HepG2 (cell line): Measurements from ENCODE around the gene CSDE1. TPM values are rescaled to one million over a fixed set of nuclear protein-coding genes. Genes with fewer than 3 reads are reported as not detected.

Source experiments
- ARNTL ChIP-seq: sonication (generic); formaldehyde crosslinking; IDR thresholded peaks from 2 replicates; pipeline ENCODE4 v1.4.0; 2020; ENCODE audit warnings: mild to moderate bottlenecking, missing genetic modification reagents
- ATAD3A ChIP-seq: sonication (generic); formaldehyde crosslinking; IDR thresholded peaks from 2 replicates; pipeline ENCODE4 v1.4.0; 2020; ENCODE audit warnings: missing genetic modification reagents
- CHCHD3 ChIP-seq: sonication (generic); formaldehyde crosslinking; IDR thresholded peaks from 2 replicates; pipeline ENCODE4 v1.8.0; 2022; ENCODE audit warnings: mild to moderate bottlenecking, missing genetic modification reagents, moderate library complexity
- ELF1 ChIP-seq: sonication (generic); formaldehyde crosslinking; IDR thresholded peaks from 2 replicates; pipeline ENCODE4 v1.4.0; 2020; ENCODE audit warnings: missing genetic modification reagents
- GABPA ChIP-seq, 2 experiments: IDR thresholded peaks; 2 replicates each; pipeline ENCODE4 v1.6.1; 2011 to 2016; ENCODE audit warnings: low read depth in 2 of 2, low read length in 1 of 2, missing biosample characterization in 1 of 2, missing genetic modification characterization in 1 of 2
- HDAC2 ChIP-seq: sonication (generic); formaldehyde crosslinking; IDR thresholded peaks from 2 replicates; pipeline ENCODE4 v1.4.0; 2020; ENCODE audit warnings: missing genetic modification reagents
- MAZ ChIP-seq, 2 experiments: sonication (generic) in 1 of 2; formaldehyde crosslinking in 1 of 2; IDR thresholded peaks; 2 replicates each; pipeline versions ENCODE4 v1.5.0 to v1.6.1; 2012 to 2020; ENCODE audit warnings: low read depth in 2 of 2, mild to moderate bottlenecking in 2 of 2, borderline replicate concordance in 1 of 2, improper control_type of control experiment in 1 of 2, low read length in 1 of 2, missing genetic modification reagents in 1 of 2, moderate library complexity in 1 of 2
- NFRKB ChIP-seq: fragments of 450-650 bp; IDR thresholded peaks from 2 replicates; pipeline ENCODE4 v1.6.1; 2017
- SETDB1 ChIP-seq: sonication (generic); formaldehyde crosslinking; IDR thresholded peaks from 2 replicates; pipeline ENCODE4 v1.5.1; 2020; ENCODE audit warnings: missing genetic modification reagents, mild to moderate bottlenecking, borderline replicate concordance
- SOX6 ChIP-seq, 2 experiments: fragments of 450-650 bp in 1 of 2; sonication (generic) in 1 of 2; formaldehyde crosslinking in 1 of 2; IDR thresholded peaks; 2 replicates each; pipeline versions ENCODE4 v1.4.0 to v1.6.1; 2017 to 2020; ENCODE audit warnings: antibody characterized with exemption in 1 of 2, mild to moderate bottlenecking in 1 of 2, missing genetic modification reagents in 1 of 2
- TAF15 ChIP-seq: fragments of 200-400 bp; formaldehyde crosslinking; IDR thresholded peaks from one replicate; pipeline ENCODE4 v1.6.1; 2018; ENCODE audit warnings: mild to moderate bottlenecking, low read depth, low read length; ENCODE audit not compliant: poor library complexity, severe bottlenecking
- THYN1 ChIP-seq: sonication (generic); formaldehyde crosslinking; IDR thresholded peaks from 2 replicates; pipeline ENCODE4 v1.8.1; 2023; ENCODE audit warnings: low read depth, mild to moderate bottlenecking, moderate library complexity, missing genetic modification reagents, borderline replicate concordance
- XBP1 ChIP-seq: sonication (generic); formaldehyde crosslinking; IDR thresholded peaks from 2 replicates; pipeline ENCODE4 v1.5.0; 2020; ENCODE audit warnings: missing genetic modification reagents
- ZFP90 ChIP-seq: sonication (generic); formaldehyde crosslinking; IDR thresholded peaks from 2 replicates; pipeline ENCODE4 v1.8.0; 2022; ENCODE audit warnings: missing genetic modification reagents, mild to moderate bottlenecking, inconsistent platforms, borderline replicate concordance
- ZMAT3 ChIP-seq: sonication (generic); formaldehyde crosslinking; conservative IDR thresholded peaks from 2 replicates; pipeline ENCODE4 v1.7.0; 2021; ENCODE audit warnings: missing genetic modification reagents
- ZNF232 ChIP-seq: sonication (generic); formaldehyde crosslinking; IDR thresholded peaks from 2 replicates; pipeline ENCODE4 v1.4.0; 2020; ENCODE audit warnings: missing genetic modification reagents, borderline replicate concordance
- ZNF253 ChIP-seq: sonication (generic); formaldehyde crosslinking; IDR thresholded peaks from 2 replicates; pipeline ENCODE4 v1.8.0; 2022; ENCODE audit warnings: mild to moderate bottlenecking, missing genetic modification reagents, borderline replicate concordance
- ZNF33A ChIP-seq: sonication (generic); formaldehyde crosslinking; IDR thresholded peaks from 2 replicates; pipeline ENCODE4 v1.5.1; 2020; ENCODE audit warnings: missing genetic modification reagents, mild to moderate bottlenecking, moderate library complexity, borderline replicate concordance
- ZNF501 ChIP-seq: sonication (generic); formaldehyde crosslinking; IDR thresholded peaks from 2 replicates; pipeline ENCODE4 v1.5.1; 2020; ENCODE audit warnings: mild to moderate bottlenecking, moderate library complexity, missing genetic modification reagents
- ZNF510 ChIP-seq: sonication (generic); formaldehyde crosslinking; IDR thresholded peaks from 2 replicates; pipeline ENCODE4 v1.4.0; 2020; ENCODE audit warnings: low read depth, mild to moderate bottlenecking, missing genetic modification reagents
- ZNF546 ChIP-seq: sonication (generic); formaldehyde crosslinking; conservative IDR thresholded peaks from 2 replicates; pipeline ENCODE4 v1.8.1; 2023; ENCODE audit warnings: mild to moderate bottlenecking, missing genetic modification reagents
- ZNF713 ChIP-seq: sonication (generic); formaldehyde crosslinking; IDR thresholded peaks from 2 replicates; pipeline ENCODE4 v1.4.0; 2020; ENCODE audit warnings: mild to moderate bottlenecking, missing genetic modification reagents
- ZNF749 ChIP-seq: sonication (generic); formaldehyde crosslinking; IDR thresholded peaks from 2 replicates; pipeline ENCODE4 v1.8.0; 2022; ENCODE audit warnings: mild to moderate bottlenecking, missing genetic modification reagents, moderate library complexity, borderline replicate concordance
- polyA plus RNA-seq, 8 experiments: library from polyadenylated mRNA; depleted of rRNA in 3 of 8; stranded (reverse) in 7 of 8; unstranded in 1 of 8; fragments of >200 nt; fragmentation: Illumina TruSeq in 4 of 8; extraction: Trizol in 4 of 8; gene quantifications; 2 replicates each; pipeline versions ENCODE4 v1.2.1 to v1.2.3, GENCODE V29; 2011 to 2016; ENCODE audit warnings: low read depth in 4 of 8, missing spikeins in 1 of 8, mixed read lengths in 1 of 8; ENCODE audit not compliant: insufficient read depth in 1 of 8
- total RNA-seq, 5 experiments: library from RNA; depleted of rRNA; stranded (reverse); fragments of >200 nt; fragmentation: Illumina TruSeq; extraction: Trizol; gene quantifications; 2 replicates each; pipeline ENCODE4 v1.2.3, GENCODE V29; 2016; ENCODE audit warnings: low read depth in 1 of 5
- TF ChIP-seq, protein P1 (sequence below): sonication (generic); formaldehyde crosslinking; IDR thresholded peaks from 2 replicates; pipeline ENCODE4 v1.4.0; 2020; ENCODE audit warnings: missing genetic modification reagents
- TF ChIP-seq, protein P2 (sequence below): IDR thresholded peaks from 2 replicates; pipeline ENCODE4 v1.6.1; 2016; ENCODE audit warnings: missing compliant biosample characterization, missing genetic modification reagents, borderline replicate concordance
- TF ChIP-seq, protein P3 (sequence below): sonication (generic); formaldehyde crosslinking; IDR thresholded peaks from 2 replicates; pipeline ENCODE4 v1.4.0; 2020; ENCODE audit warnings: missing genetic modification reagents, borderline replicate concordance

Gene CSDE1
- total and polyA plus RNA-seq, 2 of the 13 experiments (the other 11 are each of a cell fraction or from before 2014, with no cell fraction given), result 150 to 313 TPM

DNA sequence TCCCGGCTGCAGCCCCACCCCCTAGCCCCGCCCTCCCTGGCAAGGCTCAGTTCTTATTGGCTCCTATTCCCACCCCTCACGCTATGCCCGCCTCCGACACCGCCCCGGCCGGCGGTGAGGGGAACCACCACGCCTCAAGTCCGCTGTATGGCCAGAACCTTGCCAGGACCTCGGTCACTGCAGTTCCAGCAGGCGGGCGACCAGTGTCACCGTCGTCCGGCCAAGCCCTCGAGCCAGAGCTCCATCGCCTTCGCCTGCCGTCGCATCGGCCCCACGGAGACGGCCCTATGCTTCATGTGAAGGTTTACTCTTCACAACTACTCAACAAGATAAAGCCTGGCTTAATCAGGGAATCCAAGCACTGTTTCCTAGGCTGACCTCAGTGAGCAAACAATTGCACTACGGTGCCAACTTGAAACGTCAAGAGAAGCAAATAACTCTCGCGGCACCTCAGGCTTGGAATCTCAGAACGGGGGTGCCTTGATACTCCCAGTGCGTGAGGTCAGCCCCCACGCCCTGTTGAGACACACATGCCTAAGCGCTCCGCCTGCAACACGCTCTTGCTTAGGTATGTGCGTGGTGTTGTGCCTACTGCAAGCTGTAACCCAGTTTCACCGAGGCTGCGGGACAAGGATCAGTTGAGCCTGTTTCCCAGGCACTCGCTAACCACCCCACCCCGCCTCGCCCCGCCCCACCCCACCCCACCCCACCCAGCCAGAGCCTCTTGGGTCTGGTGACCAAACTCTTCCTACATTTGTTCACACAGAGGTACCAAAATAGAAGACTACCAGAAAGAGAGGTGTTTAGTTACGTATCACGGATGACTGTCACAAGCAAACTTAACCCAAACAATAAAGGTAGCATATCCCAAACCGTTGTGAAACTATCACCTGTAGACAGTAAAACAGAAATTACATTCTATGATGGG, 87.4 kb downstream of the CSDE1 start (continued):
- TF ChIP-seq ZNF253 (CRISPR knock-in tag) (no peak), HDAC2 (CRISPR knock-in tag) (peak; percentile 20; the same call in 1 of the 2 replicates), THYN1 (CRISPR knock-in tag) (no peak), ZFP90 (CRISPR knock-in tag) (no peak), ZNF713 (no peak), ZNF510 (CRISPR knock-in tag) (no peak), ZNF749 (no peak), ARNTL (CRISPR knock-in tag) (no peak), CHCHD3 (CRISPR knock-in tag) (no peak), GABPA (IDR thresholded peaks at IDR 0.05; ENCODE audit: low read depth, low read length) (no peak), GABPA (CRISPR knock-in tag; IDR thresholded peaks at IDR 0.05; ENCODE audit: low read depth) (no peak), MAZ (IDR thresholded peaks at IDR 0.05; ENCODE audit: borderline replicate concordance, low read depth, low read length) (no peak), MAZ (CRISPR knock-in tag; IDR thresholded peaks at IDR 0.05; ENCODE audit: low read depth) (no peak), SOX6 (IDR thresholded peaks at IDR 0.05) (no peak), SOX6 (CRISPR knock-in tag; IDR thresholded peaks at IDR 0.05) (0 out of 2 replicates have a peak, but pooled peaks have one; percentile 27), SETDB1 (CRISPR knock-in tag) (no peak), ZNF546 (no peak), ZMAT3 (no peak), NFRKB (no peak), ATAD3A (CRISPR knock-in tag) (no peak), TAF15 (no peak), ZNF232 (0 out of 2 replicates have a peak, but pooled peaks have one; percentile 58), ZNF33A (CRISPR knock-in tag) (no peak), ZNF501 (CRISPR knock-in tag) (peak; percentile 42; the same call in 1 of the 2 replicates), XBP1 (CRISPR knock-in tag) (no peak), ELF1 (CRISPR knock-in tag) (no peak)
- TF ChIP-seq, protein P1, sequence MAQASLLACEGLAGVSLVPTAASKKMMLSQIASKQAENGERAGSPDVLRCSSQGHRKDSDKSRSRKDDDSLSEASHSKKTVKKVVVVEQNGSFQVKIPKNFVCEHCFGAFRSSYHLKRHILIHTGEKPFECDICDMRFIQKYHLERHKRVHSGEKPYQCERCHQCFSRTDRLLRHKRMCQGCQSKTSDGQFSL, result no peak
- TF ChIP-seq, protein P2, sequence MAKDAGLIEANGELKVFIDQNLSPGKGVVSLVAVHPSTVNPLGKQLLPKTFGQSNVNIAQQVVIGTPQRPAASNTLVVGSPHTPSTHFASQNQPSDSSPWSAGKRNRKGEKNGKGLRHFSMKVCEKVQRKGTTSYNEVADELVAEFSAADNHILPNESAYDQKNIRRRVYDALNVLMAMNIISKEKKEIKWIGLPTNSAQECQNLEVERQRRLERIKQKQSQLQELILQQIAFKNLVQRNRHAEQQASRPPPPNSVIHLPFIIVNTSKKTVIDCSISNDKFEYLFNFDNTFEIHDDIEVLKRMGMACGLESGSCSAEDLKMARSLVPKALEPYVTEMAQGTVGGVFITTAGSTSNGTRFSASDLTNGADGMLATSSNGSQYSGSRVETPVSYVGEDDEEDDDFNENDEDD, result peak; percentile 69; the same call in 1 of the 2 replicates
- TF ChIP-seq, protein P3, sequence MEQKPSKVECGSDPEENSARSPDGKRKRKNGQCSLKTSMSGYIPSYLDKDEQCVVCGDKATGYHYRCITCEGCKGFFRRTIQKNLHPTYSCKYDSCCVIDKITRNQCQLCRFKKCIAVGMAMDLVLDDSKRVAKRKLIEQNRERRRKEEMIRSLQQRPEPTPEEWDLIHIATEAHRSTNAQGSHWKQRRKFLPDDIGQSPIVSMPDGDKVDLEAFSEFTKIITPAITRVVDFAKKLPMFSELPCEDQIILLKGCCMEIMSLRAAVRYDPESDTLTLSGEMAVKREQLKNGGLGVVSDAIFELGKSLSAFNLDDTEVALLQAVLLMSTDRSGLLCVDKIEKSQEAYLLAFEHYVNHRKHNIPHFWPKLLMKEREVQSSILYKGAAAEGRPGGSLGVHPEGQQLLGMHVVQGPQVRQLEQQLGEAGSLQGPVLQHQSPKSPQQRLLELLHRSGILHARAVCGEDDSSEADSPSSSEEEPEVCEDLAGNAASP, result 0 out of 2 replicates have a peak, but pooled peaks have one; percentile 14
